ENCODE measurements around the gene SLC38A10. TPM values are rescaled to one million over a fixed set of nuclear protein-coding genes. Genes with fewer than 3 reads are reported as not detected.
A peak's percentile ranks its signal among the peaks of the same experiment; 100 is the strongest.

SLC38A10 gene
- total and polyA plus RNA-seq, 12 donors: 27.8 to 56.2 (median 38.4) TPM

GRCh38 chr17:81238815-81239713, 56.0 kb downstream of the SLC38A10 start, which contains the start of the genes NDUFAF8 and TEPSIN:
TSS of gene NDUFAF8 (plus strand) at chr17:81239318. CDS start at chr17:81239364, 46 bp downstream.
TSS of gene TEPSIN (minus strand) at chr17:81239055. CDS start at chr17:81239033, 22 bp downstream.
- TF ChIP-seq CTCF (IDR thresholded peaks at IDR 0.05): peak in 2 of 9 donors; percentile 8 to 25

DNA sequence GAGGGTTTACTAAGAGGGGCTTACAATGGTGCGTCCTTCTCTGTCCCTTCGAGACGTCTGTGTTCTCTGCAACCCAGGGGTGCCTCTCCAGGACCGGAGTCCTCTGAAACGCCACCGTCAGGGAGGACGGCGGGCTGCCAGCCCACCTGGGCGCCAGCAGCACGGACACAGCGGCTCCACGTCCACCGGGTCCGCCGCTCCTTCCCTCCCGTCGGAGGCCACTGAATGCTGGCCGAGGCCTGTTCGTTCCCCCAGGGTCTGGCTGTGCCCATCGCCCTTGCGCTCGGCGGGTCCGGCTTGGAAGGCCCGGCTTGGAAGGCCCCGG, 56.7 kb downstream of the SLC38A10 start:
- no peak for TF ChIP-seq CTCF (IDR thresholded peaks at IDR 0.05)
- H3K27ac ChIP-seq: peak overlapping the region in 9 of 10 donors; percentile 55 to 90 (median 74)
- H3K36me3 ChIP-seq: peaks cover 0 to 24% (median 0%) of the 10 kb centered on the region in 9 donors
- intact Hi-C loops (cut with DNase I): loop anchor here in 1 of 10 donors (10.0 kb wide), 1 partner anchor 244 kb away; the partner anchor contains the start of gene CHMP6
- H3K4me3 ChIP-seq: peak overlapping the region; percentile 81 to 100 (median 92)
- ATAC-seq (no peak), DNase-seq (no peak)
- 0 to 1% methylated on average over 26 of the region's 26 CpGs for WGBS, 2 donors
- no peaks in the 10 kb centered on the region for H3K27me3 ChIP-seq
- no peaks in the 10 kb centered on the region for H3K9me3 ChIP-seq
- H3K4me1 ChIP-seq: peaks cover 10 to 52% (median 32%) of the 10 kb centered on the region in 9 donors

More at GRCh38 chr17:81238815-81239713, 56.0 kb downstream of the SLC38A10 start, which contains the start of the genes NDUFAF8 and TEPSIN:
- peaks cover 10 to 52% (median 32%) of the 10 kb centered on the region in 9 donors for H3K4me1 ChIP-seq
- H3K36me3 ChIP-seq: peaks cover 0 to 21% (median 0%) of the 10 kb centered on the region in 9 donors
- no peaks in the 10 kb centered on the region for H3K9me3 ChIP-seq
- ATAC-seq: peak; percentile 96 to 99 (median 98)
- 0% methylated on average over 68 to 100 of the region's 100 CpGs for WGBS, 2 donors
- H3K27me3 ChIP-seq: no peaks in the 10 kb centered on the region
- intact Hi-C loops (cut with DNase I): loop anchor here in 2 of 10 donors (1.0 to 10.0 kb wide), 2 partner anchors 16 to 244 kb away; partner anchors contain the start of gene CHMP6 (in 1 of the 2)
- H3K27ac ChIP-seq: peak within 1 kb of the TSS; percentile 59 to 90 (median 82)
- peak; percentile 95 to 98 for DNase-seq
- H3K4me3 ChIP-seq: peak within 1 kb of the TSS; percentile 81 to 100 (median 92)

DNA sequence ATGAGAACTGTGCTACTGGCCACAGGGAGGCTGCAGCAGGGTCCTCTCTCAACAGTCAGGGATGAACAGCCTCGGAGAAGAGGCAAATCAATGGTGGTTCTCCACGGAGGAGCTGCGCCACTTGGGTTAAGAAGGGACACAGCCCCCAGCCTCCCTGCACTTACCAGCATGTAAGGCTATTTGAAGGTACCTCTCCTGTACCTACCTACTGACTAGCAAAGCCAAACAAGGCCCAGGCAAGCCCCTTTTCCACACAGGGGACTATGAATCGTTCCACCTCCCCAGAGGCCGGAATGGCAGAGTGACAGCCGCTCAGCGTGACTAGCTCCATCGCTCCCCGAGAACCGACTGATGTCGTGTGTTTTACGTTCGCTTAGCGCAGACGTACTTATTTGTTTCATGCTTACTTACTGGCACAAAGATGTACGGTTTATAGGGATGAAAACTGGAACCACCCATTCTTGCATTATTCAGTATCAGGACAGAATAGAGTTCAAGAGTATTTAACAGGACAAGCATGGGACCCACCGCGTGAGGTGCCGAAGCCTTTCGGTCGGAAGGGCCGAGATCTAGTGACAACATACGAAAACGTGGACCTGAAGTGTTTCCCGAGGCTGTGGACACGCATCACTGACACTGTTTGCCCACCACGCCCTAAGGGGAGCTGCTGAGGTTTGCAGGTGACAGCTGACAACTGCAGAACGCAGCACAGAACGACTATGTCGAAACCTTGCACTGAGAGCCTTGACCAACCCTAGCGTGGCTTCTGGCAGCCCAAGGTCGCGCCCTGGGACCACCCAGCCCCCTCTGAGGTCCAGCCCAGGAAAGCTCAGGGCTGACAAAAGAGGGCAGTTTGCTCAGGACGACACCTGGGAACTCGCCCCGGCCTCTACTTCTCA, 57.3 kb downstream of the SLC38A10 start:
- TF ChIP-seq CTCF (IDR thresholded peaks at IDR 0.05): no peak
- intact Hi-C loops (cut with DNase I): loop anchor here in 1 of 10 donors (10.0 kb wide), 1 partner anchor 243 kb away; the partner anchor contains the start of gene CHMP6
- Histone ChIP-seq H3K9me3 (no peaks in the 10 kb centered on the region), H3K27me3 (no peaks in the 10 kb centered on the region), H3K4me3 (peak overlapping the region; percentile 81 to 100 (median 92)), H3K36me3 (peaks cover 0 to 30% (median 0%) of the 10 kb centered on the region in 9 donors), H3K4me1 (peaks cover 10 to 52% (median 32%) of the 10 kb centered on the region in 9 donors), H3K27ac (peak overlapping the region in 4 of 10 donors; percentile 69 to 90 (median 85))
- DNase-seq (peak in 1 of 2 donors; percentile 9), ATAC-seq (no peak)
- WGBS, 2 donors: 54 to 59% methylated on average over 36 of the region's 36 CpGs

Data from heart right ventricle (tissue), 16 donors.